B cell (primary cell): Measurements from ENCODE around the gene AFDN.

Experiments used
- EZH2 ChIP-seq: IDR thresholded peaks from 2 replicates; pipeline ENCODE4 v1.6.1; 2012; ENCODE audit warnings: borderline replicate concordance, low read depth, mild to moderate bottlenecking, moderate library complexity, low read length; ENCODE audit not compliant: insufficient read depth, poor library complexity, severe bottlenecking
- TF ChIP-seq, protein P1 (sequence below): fragments of 200-600 bp; IDR thresholded peaks from one replicate; pipeline ENCODE4 v1.8.0; 2022; ENCODE audit warnings: antibody characterized with exemption, mild to moderate bottlenecking

DNA sequence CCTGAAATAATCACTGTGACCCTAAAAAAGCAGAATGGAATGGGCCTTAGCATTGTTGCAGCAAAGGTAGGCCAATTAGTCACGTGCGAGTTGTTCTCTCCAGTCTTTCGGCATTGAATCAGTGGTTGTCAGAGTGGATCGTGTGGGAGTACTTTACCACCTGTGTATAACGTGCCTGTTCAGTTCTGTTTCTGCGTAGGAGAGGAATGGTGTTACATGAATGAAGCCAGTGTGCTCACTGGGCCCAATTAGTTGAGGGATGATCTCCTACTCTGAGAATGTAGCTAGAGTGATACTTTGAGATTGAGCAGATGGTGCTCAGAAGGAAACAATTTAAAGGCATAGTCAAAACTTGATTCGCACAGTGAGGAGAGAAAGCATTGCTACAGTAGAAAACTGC is 98.3 kb downstream of the AFDN start:
- TF ChIP-seq, protein P1, sequence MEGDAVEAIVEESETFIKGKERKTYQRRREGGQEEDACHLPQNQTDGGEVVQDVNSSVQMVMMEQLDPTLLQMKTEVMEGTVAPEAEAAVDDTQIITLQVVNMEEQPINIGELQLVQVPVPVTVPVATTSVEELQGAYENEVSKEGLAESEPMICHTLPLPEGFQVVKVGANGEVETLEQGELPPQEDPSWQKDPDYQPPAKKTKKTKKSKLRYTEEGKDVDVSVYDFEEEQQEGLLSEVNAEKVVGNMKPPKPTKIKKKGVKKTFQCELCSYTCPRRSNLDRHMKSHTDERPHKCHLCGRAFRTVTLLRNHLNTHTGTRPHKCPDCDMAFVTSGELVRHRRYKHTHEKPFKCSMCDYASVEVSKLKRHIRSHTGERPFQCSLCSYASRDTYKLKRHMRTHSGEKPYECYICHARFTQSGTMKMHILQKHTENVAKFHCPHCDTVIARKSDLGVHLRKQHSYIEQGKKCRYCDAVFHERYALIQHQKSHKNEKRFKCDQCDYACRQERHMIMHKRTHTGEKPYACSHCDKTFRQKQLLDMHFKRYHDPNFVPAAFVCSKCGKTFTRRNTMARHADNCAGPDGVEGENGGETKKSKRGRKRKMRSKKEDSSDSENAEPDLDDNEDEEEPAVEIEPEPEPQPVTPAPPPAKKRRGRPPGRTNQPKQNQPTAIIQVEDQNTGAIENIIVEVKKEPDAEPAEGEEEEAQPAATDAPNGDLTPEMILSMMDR: no peak
- TF ChIP-seq EZH2: no peak
